Measurements from ENCODE around the gene GDI1. TPM values are rescaled to one million over a fixed set of nuclear protein-coding genes. Genes with fewer than 3 reads are reported as not detected.

The GDI1 gene
- total RNA-seq, 1 donor from 2014 or later: 67.4 TPM

- intact Hi-C loops (cut with DNase I): no loop called here
- DNase-seq (ENCODE audit: low spot score in 2 of 2): no peak
- Histone ChIP-seq H3K9me3 (no peaks in the 10 kb centered on the region), H3K4me1 (peaks cover 5 to 8% of the 10 kb centered on the region in 2 donors), H3K27me3 (no peaks in the 10 kb centered on the region), H3K4me3 (no peak overlapping the region), H3K27ac (no peak overlapping the region), H3K36me3 (peaks cover 11 to 12% of the 10 kb centered on the region in 2 donors)
- no peak for TF ChIP-seq CTCF (IDR thresholded peaks at IDR 0.05)
Observed at GRCh38 chrX:154432210-154432609, 4.7 kb upstream of the GDI1 start.

GRCh38 chrX:154433605-154434004 lies 3.3 kb upstream of the GDI1 start:
- Histone ChIP-seq H3K4me1 (peaks cover 3 to 9% of the 10 kb centered on the region in 2 donors), H3K9me3 (no peaks in the 10 kb centered on the region), H3K27me3 (no peaks in the 10 kb centered on the region), H3K4me3 (no peak overlapping the region), H3K27ac (no peak overlapping the region), H3K36me3 (peaks cover 11 to 12% of the 10 kb centered on the region in 2 donors)
- intact Hi-C loops (cut with DNase I): no loop called here
- no peak for DNase-seq (ENCODE audit: low spot score in 2 of 2)
- TF ChIP-seq CTCF (IDR thresholded peaks at IDR 0.05): no peak

- peaks cover 13 to 15% of the 10 kb centered on the region in 2 donors for H3K36me3 ChIP-seq
- TF ChIP-seq CTCF (IDR thresholded peaks at IDR 0.05): no peak
- no peak for DNase-seq (ENCODE audit: low spot score in 2 of 2)
- H3K27me3 ChIP-seq: no peaks in the 10 kb centered on the region
- no peak overlapping the region for H3K4me3 ChIP-seq
- peaks cover 3 to 12% of the 10 kb centered on the region in 2 donors for H3K4me1 ChIP-seq
- no peaks in the 10 kb centered on the region for H3K9me3 ChIP-seq
- intact Hi-C loops (cut with DNase I): no loop called here
- H3K27ac ChIP-seq: no peak overlapping the region
Observed at GRCh38 chrX:154434394-154435168, 2.4 kb upstream of the GDI1 start.

- Histone ChIP-seq H3K27ac (no peak overlapping the region), H3K9me3 (no peaks in the 10 kb centered on the region), H3K27me3 (no peaks in the 10 kb centered on the region), H3K4me1 (peaks cover 3 to 8% of the 10 kb centered on the region in 2 donors), H3K36me3 (peaks cover 16 to 20% of the 10 kb centered on the region in 2 donors), H3K4me3 (no peak overlapping the region)
- no peak for DNase-seq (ENCODE audit: low spot score in 2 of 2)
- intact Hi-C loops (cut with DNase I): no loop called here
- TF ChIP-seq CTCF (IDR thresholded peaks at IDR 0.05): no peak
Observed at GRCh38 chrX:154435171-154435733, 1.7 kb upstream of the GDI1 start.

GRCh38 chrX:154436374-154436982 lies 476 bp upstream of the GDI1 start:
- Histone ChIP-seq H3K4me3 (peak overlapping the region; percentile 62 to 90), H3K27ac (peak overlapping the region; percentile 78 to 96), H3K4me1 (peaks cover 3 to 8% of the 10 kb centered on the region in 2 donors), H3K27me3 (no peaks in the 10 kb centered on the region), H3K36me3 (peaks cover 26 to 32% of the 10 kb centered on the region in 2 donors), H3K9me3 (no peaks in the 10 kb centered on the region)
- DNase-seq (ENCODE audit: low spot score in 2 of 2): no peak
- no peak for TF ChIP-seq CTCF (IDR thresholded peaks at IDR 0.05)
- intact Hi-C loops (cut with DNase I): loop anchor here (1.0 to 2.0 kb wide), 2 partner anchors 8 to 50 kb away; partner anchors contain the start of genes ATP6AP1 and UBL4A

Measured in ascending aorta (tissue), 2 donors.